Measurements from ENCODE around the gene BTBD2.

- TF ChIP-seq CTCF (IDR thresholded peaks at IDR 0.05) = no peak
- no peak for TF ChIP-seq EP300 (IDR thresholded peaks at IDR 0.05)
- no peak for TF ChIP-seq POLR2A (IDR thresholded peaks at IDR 0.05; ENCODE audit: low read depth)
Measured at GRCh38 chr19:1991018-1991913, 24.2 kb downstream of the BTBD2 start.

Measured in esophagus muscularis mucosa (tissue), 4 donors.